HEK293 (cell line): ENCODE data around the gene GNB1L.
A peak's percentile ranks its signal among the peaks of the same experiment; 100 is the strongest.

Experiments
- CTCF ChIA-PET: fragments of 350-600 bp; formaldehyde crosslinking; extraction: SDS; loops from one replicate; lab custom pipeline; 2021; ENCODE audit warnings: antibody characterized with exemption; lab: Yijun Ruan, JAX
- POLR2A ChIA-PET: fragments of 300-600 bp; formaldehyde crosslinking; extraction: SDS; loops from one replicate; lab custom pipeline; 2020; ENCODE audit warnings: antibody characterized with exemption, inconsistent platforms; lab: Yijun Ruan, JAX
- H3K27ac ChIP-seq: fragments of 200-500 bp; sonication (Bioruptor generic); 2 replicates; pipeline ENCODE4 v1.5.1; 2014; ENCODE audit warnings: low read depth, low read length, control low read depth, inconsistent platforms; ENCODE audit errors: extremely low read depth
- H3K36me3 ChIP-seq, 2 experiments: fragments of 200-500 bp in 1 of 2; sonication (Bioruptor generic) in 1 of 2; 1 replicate in 1 of 2; 2 replicates in 1 of 2; pipeline ENCODE4 v1.5.1; 2014 to 2017; ENCODE audit warnings: inconsistent platforms in 2 of 2, low read length in 2 of 2; ENCODE audit not compliant: control insufficient read depth in 2 of 2, insufficient read depth in 1 of 2
- H3K4me1 ChIP-seq: fragments of 200-500 bp; sonication (Bioruptor generic); 2 replicates; pipeline ENCODE4 v1.5.1; 2014; ENCODE audit warnings: mild to moderate bottlenecking, low read length, inconsistent platforms; ENCODE audit not compliant: control insufficient read depth, insufficient read depth
- H3K4me3 ChIP-seq: 2 replicates; pipeline ENCODE4 v1.5.1; 2011; ENCODE audit warnings: low read depth, mild to moderate bottlenecking, control low read depth, low read length, moderate library complexity
- H3K9me3 ChIP-seq: fragments of 200-500 bp; sonication (Bioruptor generic); 2 replicates; pipeline ENCODE4 v1.5.1; 2014; ENCODE audit warnings: low read depth, low read length, inconsistent platforms; ENCODE audit not compliant: control insufficient read depth, insufficient read depth
- GLIS2 ChIP-seq: fragments of 450-650 bp; formaldehyde crosslinking; IDR thresholded peaks from 2 replicates; pipeline ENCODE4 v1.5.1; 2016; ENCODE audit warnings: missing biosample characterization, missing genetic modification characterization
- ZBTB48 ChIP-seq: fragments of 450-650 bp; formaldehyde crosslinking; IDR thresholded peaks from 2 replicates; pipeline ENCODE4 v1.5.1; 2016; ENCODE audit warnings: missing biosample characterization, missing genetic modification characterization
- ZFHX2 ChIP-seq: fragments of 450-650 bp; formaldehyde crosslinking; conservative IDR thresholded peaks from 2 replicates; pipeline ENCODE4 v1.5.1; 2016; ENCODE audit warnings: missing biosample characterization, missing genetic modification characterization
- ZFP37 ChIP-seq: fragments of 450-650 bp; formaldehyde crosslinking; IDR thresholded peaks from 2 replicates; pipeline ENCODE4 v1.5.1; 2016; ENCODE audit warnings: missing biosample characterization, missing genetic modification characterization
- ZIC2 ChIP-seq: fragments of 450-650 bp; formaldehyde crosslinking; IDR thresholded peaks from 2 replicates; pipeline ENCODE4 v1.5.1; 2016; ENCODE audit warnings: missing biosample characterization, missing genetic modification characterization
- ZNF24 ChIP-seq: fragments of 450-650 bp; formaldehyde crosslinking; IDR thresholded peaks from 2 replicates; pipeline ENCODE4 v1.5.1; 2016; ENCODE audit warnings: missing biosample characterization, missing genetic modification characterization
- ZNF302 ChIP-seq: fragments of 450-650 bp; formaldehyde crosslinking; IDR thresholded peaks from 2 replicates; pipeline ENCODE4 v1.5.1; 2016; ENCODE audit warnings: missing biosample characterization, missing genetic modification characterization, low read depth
- ZNF391 ChIP-seq: fragments of 450-650 bp; formaldehyde crosslinking; IDR thresholded peaks from 2 replicates; pipeline ENCODE4 v1.5.1; 2016; ENCODE audit warnings: low read depth, missing biosample characterization, missing genetic modification characterization, borderline replicate concordance
- ZNF404 ChIP-seq: fragments of 450-650 bp; formaldehyde crosslinking; IDR thresholded peaks from 2 replicates; pipeline ENCODE4 v1.5.1; 2017; ENCODE audit warnings: missing biosample characterization, missing genetic modification characterization
- ZNF530 ChIP-seq: fragments of 450-650 bp; formaldehyde crosslinking; IDR thresholded peaks from 2 replicates; pipeline ENCODE4 v1.5.1; 2016; ENCODE audit warnings: low read depth, missing biosample characterization, missing genetic modification characterization
- ZNF623 ChIP-seq: fragments of 450-650 bp; formaldehyde crosslinking; IDR thresholded peaks from 2 replicates; pipeline ENCODE4 v1.5.1; 2016; ENCODE audit warnings: missing biosample characterization, missing genetic modification characterization
- ZNF785 ChIP-seq: fragments of 450-650 bp; formaldehyde crosslinking; IDR thresholded peaks from 2 replicates; pipeline ENCODE4 v1.5.1; 2016; ENCODE audit warnings: missing biosample characterization, missing genetic modification characterization
- TF ChIP-seq, protein P1 (sequence below): fragments of 450-650 bp; formaldehyde crosslinking; IDR thresholded peaks from 2 replicates; pipeline ENCODE4 v1.5.1; 2016; ENCODE audit warnings: missing biosample characterization, missing genetic modification characterization
- TF ChIP-seq, protein P2 (sequence below): fragments of 450-650 bp; formaldehyde crosslinking; IDR thresholded peaks from 2 replicates; pipeline ENCODE4 v1.5.1; 2016; ENCODE audit warnings: missing biosample characterization, missing genetic modification characterization

Gene GNB1L

DNA sequence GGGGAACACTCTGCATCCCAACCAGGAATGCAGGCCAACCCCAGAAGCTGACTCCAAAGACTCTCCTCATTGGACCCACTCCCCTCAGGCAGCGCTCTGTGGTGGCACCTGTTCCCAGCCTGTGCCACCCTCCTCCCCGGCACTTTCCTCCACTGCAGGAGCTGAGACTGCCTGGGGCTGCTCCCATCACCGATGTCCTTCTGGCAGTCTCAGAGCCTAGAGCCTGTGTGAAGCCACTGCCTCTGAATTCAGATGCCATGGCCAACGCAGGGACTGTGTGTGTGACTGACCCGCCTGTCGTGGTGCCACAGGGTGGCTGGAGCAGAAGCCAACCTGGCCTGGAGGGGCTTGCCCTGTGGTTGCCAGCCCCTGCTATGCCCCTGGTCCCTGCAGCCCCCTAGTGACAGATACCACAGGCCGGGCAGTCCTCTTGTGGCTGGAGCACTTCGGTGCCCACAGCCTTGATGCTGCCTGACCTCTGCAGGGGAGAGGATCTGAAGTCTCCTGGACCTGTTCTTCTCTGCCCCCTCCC lies 50.9 kb downstream of the GNB1L start:
- H3K27ac ChIP-seq: no peak overlapping the region
- CTCF ChIA-PET: no interaction called here
- peaks cover 3% of the 10 kb centered on the region for H3K4me1 ChIP-seq
- H3K4me3 ChIP-seq: no peak overlapping the region
- no peak for TF ChIP-seq ZBTB48 (tag by site-specific recombination)
- no peak for TF ChIP-seq ZNF623 (tag by site-specific recombination)
- TF ChIP-seq, all 188 proteins: peak for 0
- POLR2A ChIA-PET: no interaction called here
- Histone ChIP-seq H3K36me3 (peaks cover 0 to 32% of the 10 kb centered on the region in 2 experiments; a peak in 1 of 3 replicates), H3K9me3 (no peaks in the 10 kb centered on the region)

DNA sequence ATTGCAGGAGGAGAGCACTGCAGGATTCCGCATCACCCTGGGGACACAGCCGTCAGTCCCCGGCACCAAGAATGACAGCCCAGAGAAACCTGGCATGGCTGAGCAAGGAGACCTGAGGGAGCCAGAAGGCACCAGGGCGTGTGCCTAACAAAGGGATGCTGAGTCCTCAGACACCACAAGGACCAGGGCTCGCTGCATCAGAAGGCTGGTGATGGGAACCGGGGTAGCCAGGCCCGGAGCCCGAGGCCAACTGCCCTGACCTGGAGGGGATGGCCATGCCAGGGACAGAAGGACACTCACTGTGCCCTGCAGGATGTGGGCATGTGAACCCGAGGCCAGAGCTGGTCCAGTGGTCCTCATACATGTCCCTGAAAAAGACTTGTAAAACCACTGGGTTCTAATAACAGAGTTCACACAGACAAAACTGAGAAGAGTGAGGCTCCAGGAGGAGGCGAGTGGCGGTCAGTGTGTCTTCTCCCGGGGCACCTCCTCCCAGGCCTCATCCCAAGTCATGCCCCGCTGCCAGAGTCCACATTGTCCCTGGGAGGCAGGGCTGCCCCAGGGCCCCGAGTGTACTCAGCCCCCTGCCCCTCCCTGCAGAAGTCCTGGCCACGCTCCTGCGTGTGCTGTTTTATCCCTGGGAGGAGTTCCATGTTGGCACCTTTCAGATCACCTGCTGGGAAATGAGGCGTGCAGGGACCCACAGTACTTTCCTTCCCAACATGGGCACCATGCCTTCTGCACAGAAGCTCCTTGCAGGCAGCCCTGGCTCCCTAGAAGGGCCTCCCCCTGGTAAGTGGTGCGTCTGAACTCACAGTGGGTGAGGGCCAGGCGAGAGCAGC lies 51.6 kb downstream of the GNB1L start:
- H3K4me3 ChIP-seq: no peak overlapping the region
- H3K9me3 ChIP-seq: no peaks in the 10 kb centered on the region
- ChIA-PET POLR2A (no interaction called here), CTCF (interaction anchor here (1.2 kb wide), 1 partner anchor 33 kb away, joined by 4 read pairs; no protein-coding TSS in a partner anchor)
- no peak for TF ChIP-seq ZNF24 (tag by site-specific recombination)
- TF ChIP-seq ZIC2 (tag by site-specific recombination): peak; percentile 76
- H3K36me3 ChIP-seq: peaks cover 0 to 32% of the 10 kb centered on the region in 2 experiments; a peak in 1 of 3 replicates
- H3K27ac ChIP-seq: no peak overlapping the region
- H3K4me1 ChIP-seq: peaks cover 3% of the 10 kb centered on the region

DNA sequence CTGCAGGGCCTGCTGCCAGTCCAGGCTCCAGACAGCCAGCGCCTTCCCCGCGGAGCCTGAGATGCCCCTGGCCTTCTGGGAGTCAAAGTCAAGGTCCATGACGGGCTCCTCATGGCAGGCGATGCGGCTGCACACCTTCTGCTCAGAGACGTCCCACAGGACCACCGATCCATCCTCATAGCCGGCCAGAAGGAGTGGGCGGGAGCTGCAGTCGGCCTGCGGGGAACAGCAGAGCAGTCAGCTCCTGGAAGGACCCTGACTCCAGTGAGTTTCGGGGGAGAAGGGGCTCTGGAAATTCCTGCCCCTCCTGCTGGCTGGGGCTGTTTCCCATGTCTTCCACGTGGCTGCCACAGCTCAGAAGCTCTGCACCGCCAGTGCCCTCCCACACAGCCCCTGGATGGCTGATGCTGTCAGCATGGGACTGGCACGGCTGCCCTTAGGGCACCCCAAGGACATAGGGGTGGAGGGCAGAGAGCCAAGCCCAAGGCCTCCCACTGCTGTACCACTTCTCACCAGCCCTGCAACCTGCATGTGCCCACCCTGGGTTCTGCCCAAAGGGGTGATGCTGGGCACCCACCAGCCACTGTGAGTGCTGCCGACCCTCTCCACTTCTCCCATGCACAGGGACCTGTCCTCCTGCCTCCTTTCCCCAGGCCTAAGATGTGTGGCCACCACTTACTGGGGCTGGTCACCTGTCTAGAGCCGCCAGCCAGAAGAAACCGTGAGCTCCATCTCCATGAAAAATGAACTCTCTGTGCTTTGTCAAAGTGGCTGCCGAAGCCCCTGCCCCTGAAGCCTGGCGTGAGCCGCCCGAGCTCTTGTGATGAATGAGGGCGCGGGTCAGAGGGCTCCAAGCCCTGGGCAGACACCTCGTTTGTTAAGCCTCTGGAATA lies 52.4 kb downstream of the GNB1L start:
- H3K4me1 ChIP-seq: peaks cover 3% of the 10 kb centered on the region
- peaks cover 0 to 32% of the 10 kb centered on the region in 2 experiments; a peak in 1 of 3 replicates for H3K36me3 ChIP-seq
- no peaks in the 10 kb centered on the region for H3K9me3 ChIP-seq
- H3K27ac ChIP-seq: no peak overlapping the region
- ChIA-PET POLR2A (no interaction called here), CTCF (interaction anchor here (0.5 to 1.8 kb wide), 3 partner anchors 25 to 72 kb away, joined by 4 to 8 read pairs (median 4); no protein-coding TSS in a partner anchor)
- no peak overlapping the region for H3K4me3 ChIP-seq
- TF ChIP-seq, protein P1, sequence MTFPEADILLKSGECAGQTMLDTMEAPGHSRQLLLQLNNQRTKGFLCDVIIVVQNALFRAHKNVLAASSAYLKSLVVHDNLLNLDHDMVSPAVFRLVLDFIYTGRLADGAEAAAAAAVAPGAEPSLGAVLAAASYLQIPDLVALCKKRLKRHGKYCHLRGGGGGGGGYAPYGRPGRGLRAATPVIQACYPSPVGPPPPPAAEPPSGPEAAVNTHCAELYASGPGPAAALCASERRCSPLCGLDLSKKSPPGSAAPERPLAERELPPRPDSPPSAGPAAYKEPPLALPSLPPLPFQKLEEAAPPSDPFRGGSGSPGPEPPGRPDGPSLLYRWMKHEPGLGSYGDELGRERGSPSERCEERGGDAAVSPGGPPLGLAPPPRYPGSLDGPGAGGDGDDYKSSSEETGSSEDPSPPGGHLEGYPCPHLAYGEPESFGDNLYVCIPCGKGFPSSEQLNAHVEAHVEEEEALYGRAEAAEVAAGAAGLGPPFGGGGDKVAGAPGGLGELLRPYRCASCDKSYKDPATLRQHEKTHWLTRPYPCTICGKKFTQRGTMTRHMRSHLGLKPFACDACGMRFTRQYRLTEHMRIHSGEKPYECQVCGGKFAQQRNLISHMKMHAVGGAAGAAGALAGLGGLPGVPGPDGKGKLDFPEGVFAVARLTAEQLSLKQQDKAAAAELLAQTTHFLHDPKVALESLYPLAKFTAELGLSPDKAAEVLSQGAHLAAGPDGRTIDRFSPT (tag by site-specific recombination): peak; percentile 32; the same call in 1 of the 2 replicates
- TF ChIP-seq ZNF785 (no peak), ZNF302 (tag by site-specific recombination) (no peak), ZNF391 (tag by site-specific recombination) (no peak), ZFHX2 (tag by site-specific recombination) (0 out of 2 replicates have a peak, but pooled peaks have one; percentile 24), GLIS2 (tag by site-specific recombination) (no peak), ZFP37 (tag by site-specific recombination) (no peak), ZNF404 (tag by site-specific recombination) (no peak), ZNF530 (no peak)
- TF ChIP-seq, protein P2, sequence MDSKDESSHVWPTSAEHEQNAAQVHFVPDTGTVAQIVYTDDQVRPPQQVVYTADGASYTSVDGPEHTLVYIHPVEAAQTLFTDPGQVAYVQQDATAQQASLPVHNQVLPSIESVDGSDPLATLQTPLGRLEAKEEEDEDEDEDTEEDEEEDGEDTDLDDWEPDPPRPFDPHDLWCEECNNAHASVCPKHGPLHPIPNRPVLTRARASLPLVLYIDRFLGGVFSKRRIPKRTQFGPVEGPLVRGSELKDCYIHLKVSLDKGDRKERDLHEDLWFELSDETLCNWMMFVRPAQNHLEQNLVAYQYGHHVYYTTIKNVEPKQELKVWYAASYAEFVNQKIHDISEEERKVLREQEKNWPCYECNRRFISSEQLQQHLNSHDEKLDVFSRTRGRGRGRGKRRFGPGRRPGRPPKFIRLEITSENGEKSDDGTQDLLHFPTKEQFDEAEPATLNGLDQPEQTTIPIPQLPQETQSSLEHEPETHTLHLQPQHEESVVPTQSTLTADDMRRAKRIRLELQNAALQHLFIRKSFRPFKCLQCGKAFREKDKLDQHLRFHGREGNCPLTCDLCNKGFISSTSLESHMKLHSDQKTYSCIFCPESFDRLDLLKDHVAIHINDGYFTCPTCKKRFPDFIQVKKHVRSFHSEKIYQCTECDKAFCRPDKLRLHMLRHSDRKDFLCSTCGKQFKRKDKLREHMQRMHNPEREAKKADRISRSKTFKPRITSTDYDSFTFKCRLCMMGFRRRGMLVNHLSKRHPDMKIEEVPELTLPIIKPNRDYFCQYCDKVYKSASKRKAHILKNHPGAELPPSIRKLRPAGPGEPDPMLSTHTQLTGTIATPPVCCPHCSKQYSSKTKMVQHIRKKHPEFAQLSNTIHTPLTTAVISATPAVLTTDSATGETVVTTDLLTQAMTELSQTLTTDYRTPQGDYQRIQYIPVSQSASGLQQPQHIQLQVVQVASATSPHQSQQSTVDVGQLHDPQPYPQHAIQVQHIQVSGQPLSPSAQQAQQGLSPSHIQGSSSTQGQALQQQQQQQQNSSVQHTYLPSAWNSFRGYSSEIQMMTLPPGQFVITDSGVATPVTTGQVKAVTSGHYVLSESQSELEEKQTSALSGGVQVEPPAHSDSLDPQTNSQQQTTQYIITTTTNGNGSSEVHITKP (tag by site-specific recombination): no peak
